Stimulated activated CD4-positive, alpha-beta T cell treated with anti-CD3 and anti-CD28 coated beads, Interleukin-2, amount 100 ng/mL, for 4 hours (primary cell): ENCODE measurements around the gene COL21A1.

ENCODE experiments used
- DNase-seq: peaks from one replicate; pipeline ENCODE4 v3.0.0-alpha.2; 2020; ENCODE audit warnings: low read depth

The COL21A1 gene

DNA sequence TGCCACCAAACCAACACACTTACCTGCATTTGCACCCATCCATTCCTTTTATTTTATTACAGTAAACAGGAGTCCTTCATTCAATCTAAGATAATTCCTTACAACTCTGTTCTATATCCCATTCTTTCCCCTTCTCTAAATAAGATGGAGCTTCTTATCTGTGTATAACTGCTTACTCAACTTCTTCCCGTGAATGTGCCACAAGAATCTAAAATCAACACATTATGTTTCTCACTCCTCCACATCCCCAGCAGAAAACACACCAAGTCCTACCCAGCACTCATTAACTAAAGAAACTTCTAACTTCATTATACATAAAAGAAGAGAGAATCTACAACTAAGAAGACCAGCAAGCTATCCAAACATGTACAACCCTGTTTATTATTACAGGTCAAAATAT, 141.1 kb downstream of the COL21A1 start:
- no peak for DNase-seq

DNA sequence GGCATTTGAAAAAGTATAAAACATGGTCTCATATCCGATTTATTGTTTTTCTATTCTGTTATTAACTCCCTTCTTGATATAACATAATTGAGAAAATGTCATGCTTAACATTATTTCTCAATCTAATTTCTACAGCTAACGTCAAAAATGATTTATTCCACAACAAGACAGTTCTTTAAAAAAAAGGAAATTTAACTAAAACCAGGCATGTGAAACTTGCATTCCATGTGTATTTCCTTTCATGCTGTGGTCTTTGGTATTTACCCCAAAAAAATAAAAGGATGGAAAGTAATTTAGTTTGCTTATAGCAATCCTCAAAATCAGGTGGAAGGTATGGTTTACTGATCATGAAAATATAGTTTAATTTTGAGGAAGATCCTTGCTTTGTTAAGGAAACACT, 142.8 kb downstream of the COL21A1 start:
- DNase-seq: no peak

DNA sequence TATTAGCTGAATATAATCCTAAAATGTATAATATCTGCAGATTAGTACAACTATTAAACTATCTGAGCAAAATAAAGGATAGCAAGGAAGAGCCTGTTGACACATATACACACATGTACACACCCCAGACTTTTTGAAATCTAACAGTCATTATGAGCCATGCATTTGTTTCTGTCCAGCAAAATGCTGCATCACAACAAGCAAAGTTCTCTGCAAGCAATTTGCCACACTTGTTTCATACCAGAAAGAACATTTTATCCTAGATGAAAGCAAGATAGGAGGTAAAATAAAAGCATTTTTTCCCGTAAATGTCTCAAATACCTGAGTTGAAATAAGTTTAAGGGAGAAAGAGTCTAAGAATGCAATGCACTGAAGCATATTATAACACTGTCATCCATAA, 145.2 kb downstream of the COL21A1 start:
- no peak for DNase-seq

DNA sequence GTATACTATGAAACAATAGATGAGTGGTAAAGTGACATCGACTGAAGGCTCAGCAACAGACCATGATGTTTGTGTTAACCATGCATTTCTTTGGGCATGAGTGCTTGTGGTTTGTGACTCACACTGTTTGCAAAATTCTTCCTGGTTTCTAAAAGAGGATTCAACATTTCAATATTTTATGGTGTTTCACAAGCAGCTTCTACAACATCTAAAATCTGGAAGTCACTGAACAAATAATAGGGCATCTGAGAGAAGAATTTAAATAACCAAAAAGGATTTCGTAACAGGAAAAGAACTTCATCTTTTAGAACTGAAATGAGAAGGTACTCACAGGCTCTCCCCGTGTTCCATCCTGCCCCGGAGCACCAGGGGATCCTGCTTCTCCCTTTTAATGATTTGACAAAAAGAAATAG, 146.2 kb downstream of the COL21A1 start:
- DNase-seq: no peak

DNA sequence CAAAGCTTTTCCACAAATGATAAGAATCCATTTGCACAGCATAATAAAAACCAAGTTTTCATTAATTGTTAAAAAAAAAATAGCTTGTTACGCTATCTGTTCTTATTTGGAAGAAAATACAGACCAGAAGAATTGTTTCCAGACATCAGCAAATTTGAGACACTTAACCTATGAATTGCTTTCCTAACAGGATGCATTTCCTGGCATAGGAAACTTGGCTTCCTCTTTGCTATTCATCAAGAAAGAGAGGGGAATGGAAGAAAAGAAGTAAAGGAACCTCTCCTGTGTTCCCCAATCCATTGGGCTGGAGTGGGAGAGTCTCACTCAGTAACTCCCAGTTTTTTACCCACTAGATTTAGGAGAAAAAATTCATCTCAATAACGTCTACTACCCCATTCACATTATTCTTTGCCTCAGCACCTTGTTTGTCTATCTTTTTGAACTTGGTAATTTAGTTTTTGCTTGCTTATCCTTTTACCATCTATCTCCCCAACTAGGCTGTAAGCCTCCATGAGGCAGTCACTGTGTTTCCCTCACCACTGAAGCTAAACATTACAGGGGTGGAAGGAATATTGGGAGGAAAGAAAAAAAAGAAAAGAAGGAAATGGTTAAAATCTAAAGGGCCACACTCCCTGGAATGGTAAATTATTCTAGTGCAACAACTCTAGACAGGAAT, 150.3 kb downstream of the COL21A1 start:
- DNase-seq: no peak

DNA sequence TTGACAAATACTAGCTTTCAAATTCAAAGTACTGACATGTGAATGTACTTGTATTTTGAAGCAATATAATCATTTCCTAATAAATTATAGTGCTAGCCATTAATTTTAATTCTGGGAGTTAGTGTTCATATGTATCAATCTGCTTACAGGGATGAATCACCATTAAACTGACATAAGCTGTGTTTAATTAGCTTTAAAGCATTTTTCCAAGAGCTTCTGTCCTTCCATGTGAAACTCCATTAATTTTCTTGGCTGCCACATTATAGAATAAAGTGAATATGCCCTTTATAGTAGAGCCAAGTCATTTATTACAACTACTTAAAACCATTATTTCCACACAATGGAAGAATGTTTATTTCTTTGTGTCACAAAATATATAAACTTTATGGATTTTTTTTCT, 150.8 kb downstream of the COL21A1 start:
- no peak for DNase-seq

DNA sequence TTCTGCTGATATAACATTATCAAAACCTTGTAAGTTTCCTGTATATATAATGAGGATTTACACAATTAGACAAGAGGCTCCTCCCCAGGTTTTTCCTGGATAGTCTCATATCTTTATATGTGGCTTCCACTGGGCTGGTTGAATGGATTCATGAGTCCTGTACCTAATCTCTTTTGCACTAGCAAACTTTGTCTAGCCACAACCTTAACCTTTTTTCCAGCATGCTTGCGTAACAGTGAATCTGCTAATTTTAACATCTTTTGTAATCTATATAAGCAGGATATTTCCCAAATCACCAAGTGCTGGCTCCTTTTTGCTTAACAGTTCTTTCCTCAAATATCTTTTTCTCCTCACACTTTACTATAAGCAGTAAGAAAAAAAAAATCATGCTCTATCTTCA, 153.6 kb downstream of the COL21A1 start:
- DNase-seq: no peak

DNA sequence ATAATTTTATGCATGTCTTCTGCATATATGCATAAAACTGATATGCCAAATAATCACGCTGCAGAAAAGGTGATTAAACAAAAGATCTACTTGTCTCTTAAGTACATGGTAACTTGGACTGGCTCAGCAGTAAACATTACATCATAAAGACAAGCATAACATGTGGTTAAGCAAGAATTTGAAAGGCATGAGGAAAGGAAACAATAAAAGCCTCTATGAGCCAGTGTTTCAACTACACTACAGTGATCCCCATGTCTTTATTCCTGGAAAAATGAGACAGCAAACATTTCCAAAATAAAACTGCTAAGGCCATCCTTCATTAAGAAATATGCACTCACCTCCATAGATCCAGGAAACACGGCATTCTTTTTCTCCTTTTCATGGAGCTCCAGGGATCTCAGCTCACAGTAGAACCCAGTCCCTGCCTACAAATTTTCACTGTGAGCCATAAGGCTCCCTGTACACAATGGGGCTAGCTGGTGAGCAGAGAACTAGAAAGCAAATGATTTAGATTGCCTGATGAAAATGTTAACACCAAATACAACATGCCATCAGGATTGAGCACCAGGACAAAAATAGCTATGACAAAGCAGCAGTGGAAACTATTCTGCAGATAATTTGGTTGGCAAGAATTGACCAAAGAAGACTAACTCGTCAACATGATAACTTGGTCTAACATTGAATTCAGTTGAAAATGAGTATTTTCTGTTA, 156.1 kb downstream of the COL21A1 start:
- no peak for DNase-seq

DNA sequence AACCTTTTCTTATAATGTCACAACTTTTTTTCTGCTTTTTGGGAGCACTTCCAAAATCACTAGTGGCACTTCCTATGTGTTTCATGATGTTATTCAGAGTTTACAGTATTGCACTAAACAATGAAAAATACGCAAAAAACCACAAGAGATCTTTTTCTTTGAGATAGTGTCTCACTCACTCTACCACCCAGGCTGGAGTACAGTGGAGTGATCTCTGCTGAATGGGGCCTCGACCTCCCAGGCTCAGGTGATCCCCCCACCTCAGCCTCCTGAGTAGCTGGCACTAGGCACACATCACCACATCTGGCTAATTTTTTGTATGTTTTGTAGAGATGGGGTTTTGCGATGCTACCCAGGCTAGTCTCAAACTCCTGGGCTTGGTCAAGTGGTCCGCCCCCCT, 158.7 kb downstream of the COL21A1 start:
- DNase-seq: no peak

DNA sequence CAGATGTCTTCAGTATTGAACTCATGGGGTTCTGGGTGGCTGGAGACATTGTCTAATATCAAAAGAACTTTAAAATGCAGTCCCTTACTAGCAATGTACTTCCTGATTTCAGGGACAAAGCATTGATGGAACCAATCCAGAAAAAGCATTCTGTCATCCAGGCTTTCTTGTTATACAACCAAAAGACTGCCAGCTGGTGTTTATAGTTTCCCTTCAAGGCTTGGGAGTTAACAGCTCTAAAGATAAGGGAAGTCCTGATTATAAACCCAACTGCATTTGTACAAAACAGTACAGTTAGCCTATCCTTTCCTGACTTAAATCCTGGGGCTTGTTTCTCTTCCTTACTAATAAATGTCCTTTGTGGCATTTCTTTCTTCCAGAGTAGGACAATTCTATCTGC, 160.0 kb downstream of the COL21A1 start:
- DNase-seq: no peak

DNA sequence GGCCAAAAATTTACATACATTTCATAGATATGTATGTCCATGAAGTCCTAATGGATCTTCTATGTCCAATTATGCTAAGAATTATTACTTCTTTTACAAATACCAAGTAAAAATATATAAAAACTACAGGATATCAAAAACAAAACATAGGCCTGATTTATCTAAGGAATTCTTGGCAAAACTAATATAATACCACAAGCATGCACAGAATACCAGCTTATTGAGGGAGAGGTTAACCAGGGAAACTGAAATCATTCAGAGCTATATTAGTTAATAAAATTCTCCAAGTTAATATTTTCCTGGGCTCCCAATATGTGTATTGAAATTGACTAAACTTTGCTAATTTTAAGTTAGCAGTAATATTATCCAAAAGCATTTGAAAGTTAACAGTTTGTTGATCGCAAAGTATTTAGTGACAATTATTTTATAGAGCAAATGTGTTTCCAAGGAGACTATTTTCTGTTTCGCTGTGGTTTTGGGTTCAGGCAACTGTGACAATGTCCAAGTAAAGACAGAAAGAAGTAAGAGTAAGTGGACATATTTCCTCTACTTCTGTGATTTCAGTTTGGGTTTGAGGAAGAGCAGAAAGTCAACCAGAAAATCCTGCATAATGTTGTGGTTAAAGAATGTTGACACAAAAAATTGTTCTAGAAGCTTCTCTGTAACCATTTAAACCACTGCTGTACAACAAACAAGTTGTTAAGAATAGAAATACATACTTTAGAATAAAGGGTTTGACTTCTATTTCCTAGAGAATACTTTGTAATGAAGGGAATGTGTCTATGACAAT, 167.4 kb downstream of the COL21A1 start:
- no peak for DNase-seq

DNA sequence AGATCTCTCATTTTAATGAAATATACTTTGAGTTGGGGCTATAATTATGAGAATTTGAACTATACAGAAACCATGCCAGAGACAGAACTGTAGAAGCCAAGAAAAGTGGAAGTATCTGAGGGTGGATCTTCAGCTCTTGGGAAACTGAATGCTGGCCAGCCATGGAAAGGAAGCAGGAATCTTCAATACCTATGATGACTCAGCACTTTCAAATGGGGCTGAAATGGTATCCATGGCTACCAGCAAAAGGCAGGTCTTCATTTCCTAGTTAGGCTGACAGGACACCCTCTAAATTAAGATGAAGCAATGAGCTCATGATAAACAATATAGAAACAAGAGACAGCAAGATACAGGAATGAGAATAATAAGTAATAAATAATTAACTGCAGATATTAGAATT, 171.3 kb downstream of the COL21A1 start:
- no peak for DNase-seq

DNA sequence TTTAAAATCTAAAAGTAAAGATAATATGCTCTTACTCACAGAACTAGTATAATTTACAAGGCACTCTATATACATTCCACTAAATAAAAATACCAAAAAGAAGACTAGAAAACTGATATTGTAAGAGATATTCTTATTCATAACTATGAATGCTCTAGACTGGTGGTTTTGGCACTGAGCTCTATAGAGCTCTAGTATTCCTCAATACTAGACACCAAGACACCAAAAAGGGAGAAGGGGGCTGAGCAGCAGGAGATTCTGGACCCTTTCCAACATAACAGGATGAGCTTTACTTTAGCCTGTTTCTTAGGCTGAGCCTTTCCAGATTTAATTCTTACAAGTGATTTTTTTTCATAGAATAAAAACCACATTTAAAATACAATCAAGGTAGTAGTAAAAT, 173.6 kb downstream of the COL21A1 start:
- DNase-seq: no peak

DNA sequence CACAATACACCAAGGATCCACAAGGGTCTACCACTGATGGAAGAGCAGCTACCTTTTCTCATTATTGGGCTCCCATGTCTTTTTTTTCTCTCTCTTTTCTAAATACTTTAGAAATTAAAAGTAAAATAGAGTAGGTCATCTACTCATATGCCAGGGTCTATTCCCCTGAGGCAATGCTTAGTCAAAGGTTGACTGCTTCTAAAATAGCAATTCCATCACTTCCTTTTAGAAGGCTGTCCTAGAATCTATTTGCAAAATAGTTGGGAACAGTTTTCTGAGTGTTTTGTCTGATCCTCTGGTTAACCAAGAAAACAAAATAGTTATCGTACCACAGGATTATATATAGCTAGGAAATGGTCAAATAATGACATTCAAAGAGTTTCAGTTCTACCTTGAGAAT, 174.1 kb downstream of the COL21A1 start:
- no peak for DNase-seq

DNA sequence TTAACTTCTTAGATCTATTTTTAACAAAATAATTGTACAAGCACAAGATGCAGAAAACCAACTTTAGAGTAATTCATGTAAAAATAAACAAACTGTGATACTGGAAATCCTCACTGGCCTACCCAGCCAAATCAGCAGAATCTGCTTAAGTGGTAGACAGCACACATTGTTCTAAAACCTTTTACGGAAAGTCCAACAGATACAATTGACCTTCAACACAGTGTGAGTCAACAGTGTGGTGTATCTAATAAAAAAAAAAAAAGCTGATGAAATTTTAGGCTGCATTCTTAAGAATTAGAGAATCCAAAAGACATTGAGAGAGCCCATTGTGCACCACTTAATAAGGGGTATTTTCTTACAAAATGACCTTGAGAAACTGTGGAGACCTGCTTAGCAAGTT, 174.5 kb downstream of the COL21A1 start:
- DNase-seq: no peak

DNA sequence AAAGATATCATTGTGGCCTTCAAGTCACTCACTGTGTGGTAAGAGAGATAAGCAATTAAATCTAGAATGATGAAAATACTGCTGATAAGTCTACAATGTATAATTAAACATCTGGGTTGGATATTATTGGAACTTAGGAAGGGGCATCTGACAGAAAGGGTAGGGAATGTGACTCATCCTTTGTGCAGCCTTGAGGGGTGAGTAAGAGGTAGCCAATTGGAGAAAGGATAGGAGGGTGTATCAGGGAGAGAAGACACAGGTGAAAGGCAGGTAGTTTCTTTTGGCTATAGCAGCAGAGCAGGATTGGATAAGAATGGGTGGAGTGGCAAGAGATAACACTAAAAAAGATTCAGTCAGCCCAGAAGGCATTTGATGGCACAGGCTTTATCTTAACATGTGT, 182.0 kb downstream of the COL21A1 start:
- DNase-seq: no peak

DNA sequence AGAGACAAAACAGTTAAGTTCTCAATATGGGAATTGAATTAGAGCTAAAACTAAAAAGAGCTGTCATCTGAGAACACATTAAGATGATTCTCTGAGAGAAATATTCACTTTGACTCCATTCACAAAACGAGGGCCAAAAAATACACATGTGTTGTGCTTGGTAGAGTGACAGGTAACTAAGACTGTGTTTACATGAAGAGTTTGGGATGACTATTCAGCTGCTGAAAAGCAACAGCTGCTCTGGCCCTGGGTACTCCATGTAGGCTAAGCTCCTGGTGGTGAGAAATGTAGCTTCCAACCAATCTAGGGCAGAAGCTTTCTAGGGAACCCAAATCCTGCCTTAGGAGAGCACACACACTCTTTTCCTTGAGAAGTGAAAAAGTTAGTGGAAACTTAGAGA, 184.5 kb downstream of the COL21A1 start:
- DNase-seq: no peak

DNA sequence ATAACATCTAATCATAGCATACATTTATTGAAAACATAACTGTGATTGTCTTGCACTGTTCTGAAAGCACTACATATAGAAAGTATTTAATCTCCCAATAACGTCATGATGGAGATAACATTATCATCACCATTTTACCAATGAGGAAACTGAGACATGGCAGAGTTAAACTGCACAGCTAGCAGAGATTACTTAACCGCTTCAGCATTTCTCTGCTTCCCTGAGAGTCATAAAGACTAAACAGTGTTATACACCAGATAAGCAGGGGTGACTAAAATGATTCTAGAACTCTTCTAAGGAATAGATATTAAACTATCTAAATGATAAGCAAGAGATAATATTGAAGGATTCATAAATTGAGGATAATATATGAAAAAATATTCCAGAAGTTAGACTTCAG, 188.7 kb downstream of the COL21A1 start:
- DNase-seq: no peak

DNA sequence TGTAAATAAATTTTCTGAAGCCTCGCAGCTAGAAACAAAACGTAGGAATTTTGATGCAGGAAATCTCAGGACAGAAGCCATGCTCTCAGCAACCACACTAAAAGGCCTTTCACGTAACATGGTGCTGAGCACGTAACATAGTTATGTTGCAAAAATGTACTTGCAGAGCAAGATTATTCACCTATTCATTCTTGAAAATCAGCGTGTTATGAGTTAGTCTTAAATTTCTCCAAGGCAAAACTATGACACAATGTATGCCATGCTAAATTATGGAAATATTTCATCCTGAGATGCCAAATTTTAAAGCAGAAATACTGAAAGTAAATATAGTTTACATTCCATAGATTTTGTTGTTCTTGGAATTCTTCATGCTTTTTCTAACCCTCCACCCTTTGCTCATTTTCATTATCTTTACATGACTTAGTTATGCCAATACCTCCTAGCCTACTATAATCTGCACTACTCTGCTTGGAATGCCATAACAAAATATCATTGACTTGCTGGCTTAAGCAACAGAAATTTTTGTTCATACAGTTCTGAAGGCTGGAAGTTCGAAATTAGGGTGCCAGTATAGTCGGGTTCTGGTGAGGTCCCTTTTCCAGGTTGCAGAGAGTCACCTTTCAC, 192.2 kb downstream of the COL21A1 start:
- no peak for DNase-seq

DNA sequence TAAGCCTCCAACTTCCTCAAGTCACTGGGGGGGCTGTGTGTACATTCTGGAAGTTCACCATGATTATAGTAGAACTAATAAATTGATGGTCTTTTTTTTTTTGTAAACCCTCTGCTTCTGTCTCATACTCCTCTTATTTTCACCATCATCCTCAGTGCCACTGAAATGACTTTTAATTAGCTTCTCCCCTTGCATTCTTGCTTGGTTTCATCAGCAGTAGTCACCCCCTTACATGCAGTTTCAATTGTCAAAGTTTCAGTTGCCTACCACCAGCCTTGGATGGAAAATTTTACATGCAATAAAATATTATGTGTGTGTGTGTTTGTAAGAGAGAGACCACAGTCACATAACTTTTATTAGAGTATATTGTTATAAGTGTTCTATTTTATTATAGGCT, 196.2 kb downstream of the COL21A1 start:
- DNase-seq: no peak

DNA sequence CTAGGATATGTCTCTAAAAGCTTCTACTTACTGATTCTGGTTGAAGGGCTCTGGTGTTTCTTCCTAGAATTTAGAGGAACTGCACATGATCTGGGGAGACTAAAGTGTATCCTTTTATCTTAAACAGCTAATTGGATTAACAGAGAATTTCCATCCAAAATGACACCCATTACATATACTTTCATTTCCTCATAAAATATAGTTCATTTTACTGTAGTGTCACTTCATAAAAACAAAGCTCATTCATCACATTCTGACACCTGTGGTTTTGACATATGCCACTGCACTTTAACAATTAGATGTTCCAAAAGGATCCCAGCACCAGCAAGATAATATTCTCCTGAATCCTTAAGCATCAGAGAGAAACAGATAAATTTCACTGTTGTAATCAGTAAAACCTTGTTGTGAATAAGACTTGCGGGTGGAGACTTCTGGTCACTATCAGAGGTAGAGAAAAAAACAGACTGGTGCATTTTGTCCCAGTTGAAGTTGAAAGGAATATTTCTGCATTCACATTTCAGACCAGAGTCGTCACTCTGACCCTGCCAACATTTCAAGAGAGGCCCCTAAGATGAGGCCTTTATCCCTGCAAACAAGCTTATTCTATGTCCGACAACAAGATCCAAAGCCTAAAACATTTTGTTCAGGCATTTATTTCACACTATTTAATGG, 196.7 kb downstream of the COL21A1 start:
- DNase-seq: no peak

DNA sequence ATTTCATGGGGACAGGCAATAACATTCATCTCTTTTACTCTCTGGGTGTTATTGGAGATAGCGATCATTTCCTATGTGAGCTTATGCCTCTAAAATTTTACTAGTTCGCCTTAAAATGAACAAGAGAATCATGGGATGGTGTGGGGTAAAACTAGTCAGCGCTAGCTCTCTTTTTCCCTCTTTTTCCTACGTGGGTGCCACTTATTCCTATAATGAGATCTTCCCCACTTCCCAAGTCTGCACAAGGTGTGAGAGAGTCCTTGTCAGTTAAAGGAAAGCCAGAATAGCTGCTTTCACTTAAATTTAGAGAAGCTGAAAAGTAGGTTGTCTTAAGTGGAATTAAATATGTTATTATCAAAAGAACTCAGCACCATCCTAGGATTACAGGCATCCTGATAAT, 198.8 kb downstream of the COL21A1 start:
- no peak for DNase-seq
